ENCODE results near the gene MCTP1.

The MCTP1 gene
- 0 to 0.39 (median 0.30) reads per million in 4 experiments for total RNA-seq

- no peak for DNase-seq
Measured at GRCh38 chr5:95284572-95285408, at the start of gene MCTP1. Gene MCTP1 (minus strand): TSS chr5:95285094.

DNA sequence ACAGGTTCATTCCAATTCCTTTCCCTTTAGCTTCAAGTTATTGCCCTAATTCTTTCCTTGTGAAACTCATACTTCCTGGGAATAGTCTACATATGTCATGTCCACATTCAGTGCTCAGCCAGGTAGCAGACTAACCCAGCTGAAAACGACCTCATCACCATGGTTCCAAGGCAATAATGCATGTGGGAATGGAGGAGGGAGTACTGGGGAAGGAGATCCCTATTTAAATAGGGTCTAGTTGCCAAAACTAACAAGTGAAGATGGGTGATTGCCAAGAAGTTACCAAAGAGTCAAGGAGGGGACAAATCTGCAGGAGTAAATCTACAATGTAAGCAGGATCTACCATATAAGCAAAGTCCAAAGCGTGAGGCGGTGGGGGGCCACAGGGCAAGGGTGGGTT lies 47.3 kb upstream of the MCTP1 start:
- DNase-seq, result no peak

DNA sequence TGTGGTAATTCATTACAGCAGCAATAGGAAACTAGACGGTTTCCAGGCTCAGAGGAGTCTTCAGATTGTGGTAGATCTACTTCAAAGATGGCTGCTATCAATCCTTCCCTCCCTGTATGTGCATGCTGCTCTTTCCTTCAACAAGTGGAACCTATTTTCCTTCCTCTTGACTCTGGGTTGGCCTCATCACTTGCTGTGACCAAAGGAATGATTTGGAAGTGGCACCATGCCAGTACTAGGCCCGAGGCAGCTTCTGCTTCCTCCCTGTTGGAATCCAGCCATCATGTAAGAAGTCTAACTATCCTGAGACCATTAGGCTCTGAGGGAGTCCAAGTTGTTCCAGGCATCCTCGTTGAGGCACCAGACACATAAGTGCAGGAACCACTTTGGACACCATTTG lies 46.5 kb upstream of the MCTP1 start:
- no peak for DNase-seq

- DNase-seq, result no peak
Measured at GRCh38 chr5:95327211-95327610, 42.3 kb upstream of the MCTP1 start.

DNA sequence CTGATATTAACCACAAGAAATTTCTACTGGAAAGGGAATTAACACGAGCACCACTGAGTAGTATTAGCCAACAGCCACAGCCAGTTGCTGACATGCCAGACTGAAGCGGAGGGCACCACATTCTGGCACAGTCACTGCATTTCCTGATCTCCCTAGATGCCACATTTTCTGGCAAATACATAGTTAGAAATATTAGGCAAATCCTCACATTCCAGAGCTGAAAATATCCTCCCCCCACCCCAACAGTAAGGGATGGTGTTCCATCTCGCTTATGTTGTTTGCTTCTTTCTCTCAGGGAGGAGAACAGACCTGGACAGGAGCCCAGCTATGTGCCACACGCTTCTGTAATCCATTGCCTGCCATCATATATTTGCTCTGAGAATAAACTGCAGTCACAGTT lies 32.8 kb upstream of the MCTP1 start:
- DNase-seq, result no peak

GRCh38 chr5:95317085-95317484 lies 32.2 kb upstream of the MCTP1 start:
- DNase-seq, result no peak

- no peak for DNase-seq
Measured at GRCh38 chr5:95304711-95305110, 19.8 kb upstream of the MCTP1 start.

GRCh38 chr5:95298651-95299050 lies 13.8 kb upstream of the MCTP1 start:
- no peak for DNase-seq

DNA sequence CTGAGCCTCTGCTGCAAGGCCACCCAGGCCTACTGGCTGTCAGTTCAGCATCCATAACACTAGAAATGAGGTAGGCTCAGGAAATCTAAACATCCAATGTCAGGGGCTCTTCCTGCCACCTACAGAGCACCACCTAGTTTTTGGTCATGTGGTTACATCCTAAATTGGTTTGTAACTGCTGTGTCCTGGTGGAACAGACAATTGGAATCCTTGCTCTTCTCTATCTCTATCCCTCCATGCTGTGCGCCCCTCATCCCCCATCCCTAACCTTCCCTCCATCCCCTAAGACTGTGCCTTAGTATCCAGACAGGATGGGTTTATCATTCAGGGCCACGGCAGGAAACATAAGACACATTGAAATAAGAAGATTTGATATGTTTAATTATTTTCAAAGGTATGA lies 11.4 kb upstream of the MCTP1 start:
- DNase-seq, result no peak

DNA sequence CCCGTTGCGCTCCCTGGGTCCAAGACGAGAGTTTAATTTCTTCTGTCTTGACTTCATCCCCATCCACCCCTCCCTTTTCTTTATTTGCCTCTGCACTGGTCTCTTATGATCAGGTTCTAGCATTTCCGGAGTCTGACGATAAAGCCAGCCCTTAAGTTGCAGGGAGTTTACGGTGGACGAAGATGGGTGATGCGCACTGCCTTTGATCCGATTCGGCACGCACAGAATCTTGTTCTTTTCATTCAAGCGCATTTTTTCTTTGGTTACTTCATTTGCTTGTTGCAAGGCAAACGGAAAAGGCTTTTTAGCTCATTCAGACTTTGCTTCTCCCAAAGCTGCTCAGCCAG lies 488 bp upstream of the MCTP1 start:
- no peak for DNase-seq

DNA sequence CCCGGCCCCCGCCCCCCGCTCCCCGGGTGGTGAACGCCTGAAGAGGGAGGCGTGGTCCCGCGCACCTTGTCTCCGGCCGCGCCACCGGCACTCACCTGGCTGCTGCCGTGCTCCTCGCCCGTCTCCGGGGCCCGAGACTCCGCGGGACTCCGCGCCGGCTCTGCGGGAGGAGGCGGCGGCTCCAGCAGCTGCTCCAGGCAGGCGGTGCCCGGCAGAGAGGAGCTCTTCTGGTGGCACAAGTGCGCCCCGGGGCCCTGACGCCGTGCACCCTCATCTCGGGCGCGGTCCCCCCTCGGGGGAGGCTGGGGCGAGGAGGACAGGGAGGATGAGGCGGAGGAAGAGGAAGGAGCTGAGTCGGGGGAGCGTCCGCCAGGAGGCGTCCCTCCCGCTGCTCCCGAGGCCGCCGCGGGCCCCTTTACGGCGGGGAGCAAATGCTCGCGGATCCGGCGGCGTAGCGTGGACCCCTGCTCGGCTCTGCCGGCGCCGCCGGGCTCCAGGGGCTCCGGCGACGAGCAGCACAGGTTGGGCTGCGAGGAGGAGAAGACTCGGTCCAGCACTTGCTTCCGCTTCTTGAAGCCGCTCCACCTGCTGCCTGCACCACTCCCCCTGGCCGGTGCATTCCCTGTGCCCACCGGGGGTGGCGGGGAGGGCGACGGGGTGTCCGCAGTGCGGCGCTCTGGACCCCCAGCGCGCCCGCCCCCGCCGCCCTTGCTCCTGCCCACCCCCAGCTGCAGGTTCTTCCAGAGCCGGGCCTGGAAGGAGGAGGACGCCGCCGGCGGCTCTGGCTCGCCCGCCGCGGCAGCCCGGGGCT lies 928 bp downstream of the MCTP1 start:
- DNase-seq, result no peak

- no peak for DNase-seq
Measured at GRCh38 chr5:95283022-95283615, 1.8 kb downstream of the MCTP1 start.

DNA sequence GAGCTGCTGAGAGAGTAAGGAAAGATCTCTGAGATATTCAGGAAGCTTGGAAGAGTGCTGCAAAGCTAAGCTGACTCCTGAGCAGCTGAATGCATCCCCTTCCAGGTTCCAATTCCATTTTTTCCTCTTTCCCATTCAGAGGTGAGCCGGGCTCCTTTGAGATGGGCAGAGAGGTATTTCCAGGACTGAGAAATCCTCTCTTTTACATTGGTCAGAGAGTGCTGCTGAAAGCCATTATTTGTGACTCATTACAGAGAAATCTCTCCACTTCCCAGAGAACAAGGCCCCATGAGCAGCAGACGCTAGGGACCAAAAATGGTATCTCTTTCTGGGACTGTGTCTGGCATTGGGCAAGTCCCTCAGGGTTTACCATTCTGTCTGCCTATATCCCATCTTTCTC lies 3.7 kb downstream of the MCTP1 start:
- DNase-seq, result no peak

GRCh38 chr5:95280401-95281095 lies 4.3 kb downstream of the MCTP1 start:
- DNase-seq, result no peak

GRCh38 chr5:95274011-95274410 lies 10.9 kb downstream of the MCTP1 start:
- DNase-seq, result no peak

DNA sequence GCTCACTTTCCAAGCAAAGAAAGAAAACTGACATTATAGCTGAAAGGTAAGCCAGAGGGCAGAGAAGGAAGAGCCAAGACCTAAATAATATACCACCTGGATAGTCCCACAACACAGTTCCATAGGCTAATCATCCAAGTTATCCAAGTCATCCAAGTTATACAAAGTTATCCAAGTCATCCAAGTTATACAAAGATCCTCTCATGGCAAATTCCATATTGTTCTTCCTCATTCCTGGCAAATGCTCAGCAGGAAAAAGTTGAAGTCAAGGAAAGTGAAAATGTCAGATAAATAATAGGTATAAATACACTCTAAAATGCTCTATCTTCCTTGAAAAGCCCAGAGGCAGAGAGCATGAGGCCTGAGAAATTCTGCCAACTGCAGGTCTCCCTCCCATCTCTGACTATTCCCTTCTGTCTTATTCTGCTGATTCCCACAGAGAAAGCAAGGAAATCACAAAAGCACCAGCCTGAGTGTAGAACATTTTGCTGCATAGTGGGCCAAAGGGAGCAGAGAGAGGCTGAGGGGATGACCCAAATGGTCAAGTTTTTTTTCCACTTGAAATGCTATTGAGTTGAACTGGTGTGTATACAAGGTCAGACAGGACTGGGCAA lies 12.5 kb downstream of the MCTP1 start:
- no peak for DNase-seq

GRCh38 chr5:95262933-95263660 lies 21.8 kb downstream of the MCTP1 start:
- DNase-seq, result no peak

DNA sequence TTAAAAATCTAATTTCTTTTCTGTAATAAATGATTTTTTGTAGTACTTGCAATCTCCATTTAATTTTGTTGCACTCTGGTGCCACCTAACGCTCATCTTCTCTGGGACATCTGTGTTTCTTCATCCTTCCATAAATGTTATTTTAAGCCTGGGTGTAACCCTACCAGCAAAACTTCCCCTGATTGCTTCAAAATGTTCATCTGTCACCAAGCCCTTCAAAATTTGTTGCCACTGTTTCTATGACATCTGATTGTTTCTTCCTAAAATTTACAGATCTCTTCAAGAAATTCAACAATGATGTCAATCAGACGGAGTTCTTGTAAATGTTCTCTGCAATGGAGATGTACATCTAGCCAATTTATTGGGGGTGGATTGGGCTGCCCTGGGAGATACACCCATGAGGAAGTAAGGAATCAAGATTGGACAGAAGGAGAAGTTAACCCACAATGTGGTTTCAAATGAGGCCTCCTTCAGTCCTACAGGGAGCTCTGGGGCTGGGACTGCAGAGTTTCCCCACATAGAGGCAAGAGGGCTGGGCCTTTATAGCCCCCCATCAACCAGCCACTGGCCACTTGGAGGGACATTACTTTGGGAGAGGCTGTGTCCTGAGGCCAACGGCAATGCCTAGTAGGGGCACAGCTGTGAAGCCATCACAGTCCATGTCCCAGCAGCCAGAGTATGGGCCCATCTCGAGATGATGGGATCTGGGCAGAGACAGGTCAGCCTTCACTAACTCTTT lies 23.3 kb downstream of the MCTP1 start:
- DNase-seq, result no peak

- DNase-seq, result no peak
Measured at GRCh38 chr5:95256991-95257390, 27.9 kb downstream of the MCTP1 start.

DNA sequence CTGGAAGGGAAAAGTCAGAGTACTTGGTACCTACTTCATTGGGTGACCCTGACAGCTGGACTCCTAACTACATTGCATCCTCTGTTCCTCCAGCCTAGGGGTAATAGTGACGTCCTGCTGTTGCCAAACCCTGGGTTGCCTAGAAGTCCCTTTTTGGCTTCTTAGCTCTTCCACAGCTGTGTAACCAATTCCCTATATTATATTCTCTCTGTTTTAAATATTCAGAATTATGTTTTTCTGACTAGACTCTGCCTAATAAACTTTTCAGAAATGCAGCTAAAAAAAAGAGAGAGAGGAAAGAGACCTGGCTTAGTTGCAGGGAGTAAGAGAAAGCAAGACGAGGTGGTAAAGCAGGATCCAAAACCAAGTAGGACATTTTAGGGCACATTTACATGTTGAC lies 28.4 kb downstream of the MCTP1 start:
- DNase-seq, result no peak

GRCh38 chr5:95252801-95253200 lies 32.1 kb downstream of the MCTP1 start:
- DNase-seq, result no peak
